Measurements from ENCODE around the gene POFUT1.

GRCh38 chr20:32271620-32272019 is 63.9 kb downstream of the POFUT1 start:
- TF ChIP-seq CTCF (IDR thresholded peaks at IDR 0.05; ENCODE audit: insufficient read depth, low read depth, low read length) (no peak), EZH2 (IDR thresholded peaks at IDR 0.05; ENCODE audit: insufficient read depth, low read length) (no peak)

All from astrocyte (in vitro differentiated cells and primary cell).